ENCODE measurements around the gene BRSK2.

BRSK2 gene

DNA sequence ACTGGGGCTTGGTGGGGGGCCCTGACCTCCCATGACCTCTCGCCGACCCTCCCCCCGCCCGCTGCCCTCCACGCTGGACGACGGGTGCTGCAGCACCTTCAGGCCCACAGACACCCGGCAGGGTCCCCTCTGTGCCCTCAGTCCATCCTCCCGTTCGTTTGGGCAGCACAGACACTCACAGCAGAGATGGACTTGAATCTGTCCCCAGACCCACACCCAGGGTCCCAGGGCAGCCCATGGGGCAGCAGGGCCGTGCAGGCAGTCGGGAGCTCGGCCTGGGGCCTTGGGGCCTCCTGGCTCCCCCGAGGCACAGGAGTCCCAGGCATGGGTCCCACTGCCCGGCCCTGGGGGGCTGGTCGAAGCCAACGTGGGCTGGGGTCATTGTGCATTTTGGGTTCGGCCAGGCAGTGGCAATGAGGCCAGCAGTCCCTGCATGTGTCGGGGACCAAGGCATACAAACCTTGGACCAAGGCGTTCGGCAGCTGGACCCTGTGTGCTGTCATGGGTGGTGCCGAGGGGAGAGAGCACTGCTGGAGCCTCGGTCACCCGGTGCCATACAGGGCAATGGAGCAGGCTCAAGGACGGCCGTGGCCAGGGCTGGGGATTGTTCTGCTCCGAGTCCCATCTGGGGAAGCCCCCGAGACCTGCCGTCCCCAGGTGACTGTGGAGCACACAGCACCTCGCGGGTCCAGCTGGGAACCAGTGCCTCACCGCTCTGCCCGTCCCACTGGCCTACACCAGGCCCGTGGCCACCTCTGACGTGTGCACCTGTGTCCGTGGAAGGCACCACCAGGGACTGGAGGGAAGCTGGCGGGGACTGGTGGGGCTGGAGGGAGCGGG, 19.3 kb upstream of the BRSK2 start:
- Histone ChIP-seq H3F3A (ENCODE audit: insufficient read depth, low read length) (no peaks in the 10 kb centered on the region), H2AFZ (ENCODE audit: low read length) (no peak overlapping the region), H4K20me1 (ENCODE audit: insufficient read depth, low read length) (no peaks in the 10 kb centered on the region), H3K36me3 (replicated peaks; ENCODE audit: insufficient read depth, low read length) (no peaks in the 10 kb centered on the region), H3K9me3 (replicated peaks; ENCODE audit: insufficient read depth, low read length) (no peaks in the 10 kb centered on the region), H3K27me3 (replicated peaks; ENCODE audit: insufficient read depth, low read length) (peaks cover 89% of the 10 kb centered on the region), H3K9me2 (replicated peaks; ENCODE audit: insufficient read depth, low read length) (no peaks in the 10 kb centered on the region), H3K4me1 (ENCODE audit: low read length) (no peaks in the 10 kb centered on the region), H3K4me3 (ENCODE audit: low read length) (no peak overlapping the region), H3K9ac (ENCODE audit: low read length) (no peak overlapping the region), H3K4me2 (ENCODE audit: low read depth, low read length) (no peak overlapping the region), H3K27ac (ENCODE audit: low read length) (no peak overlapping the region), H3K79me2 (ENCODE audit: low read length) (no peaks in the 10 kb centered on the region)
- no peak for DNase-seq
- TF ChIP-seq EZH2phosphoT487 (IDR thresholded peaks at IDR 0.05; ENCODE audit: low read length) (no peak), EZH2 (optimal IDR thresholded peaks at IDR 0.05; ENCODE audit: low read depth, low read length) (no peak), CTCF (IDR thresholded peaks at IDR 0.05; ENCODE audit: low read length) (no peak)

- no peaks in the 10 kb centered on the region for H3K9me3 ChIP-seq (replicated peaks; ENCODE audit: insufficient read depth, low read length)
- no peak for TF ChIP-seq EZH2 (optimal IDR thresholded peaks at IDR 0.05; ENCODE audit: low read depth, low read length)
- no peak for TF ChIP-seq CTCF (IDR thresholded peaks at IDR 0.05; ENCODE audit: low read length)
- TF ChIP-seq EZH2phosphoT487 (IDR thresholded peaks at IDR 0.05; ENCODE audit: low read length), result no peak
- no peaks in the 10 kb centered on the region for H3F3A ChIP-seq (ENCODE audit: insufficient read depth, low read length)
- H3K4me2 ChIP-seq (ENCODE audit: low read depth, low read length), result no peak overlapping the region
- H2AFZ ChIP-seq (ENCODE audit: low read length), result no peak overlapping the region
- no peaks in the 10 kb centered on the region for H4K20me1 ChIP-seq (ENCODE audit: insufficient read depth, low read length)
- H3K4me3 ChIP-seq (ENCODE audit: low read length), result no peak overlapping the region
- H3K79me2 ChIP-seq (ENCODE audit: low read length), result no peaks in the 10 kb centered on the region
- peaks cover 91% of the 10 kb centered on the region for H3K27me3 ChIP-seq (replicated peaks; ENCODE audit: insufficient read depth, low read length)
- H3K4me1 ChIP-seq (ENCODE audit: low read length), result no peaks in the 10 kb centered on the region
- DNase-seq, result no peak
- H3K27ac ChIP-seq (ENCODE audit: low read length), result no peak overlapping the region
- H3K36me3 ChIP-seq (replicated peaks; ENCODE audit: insufficient read depth, low read length), result no peaks in the 10 kb centered on the region
- no peak overlapping the region for H3K9ac ChIP-seq (ENCODE audit: low read length)
- no peaks in the 10 kb centered on the region for H3K9me2 ChIP-seq (replicated peaks; ENCODE audit: insufficient read depth, low read length)
Measured at GRCh38 chr11:1371026-1371325, 18.8 kb upstream of the BRSK2 start.

- Histone ChIP-seq H3K4me2 (ENCODE audit: low read depth, low read length) (no peak overlapping the region), H3K4me3 (ENCODE audit: low read length) (no peak overlapping the region), H3K9ac (ENCODE audit: low read length) (no peak overlapping the region), H3K9me3 (replicated peaks; ENCODE audit: insufficient read depth, low read length) (no peaks in the 10 kb centered on the region), H3K36me3 (replicated peaks; ENCODE audit: insufficient read depth, low read length) (no peaks in the 10 kb centered on the region), H4K20me1 (ENCODE audit: insufficient read depth, low read length) (no peaks in the 10 kb centered on the region), H3F3A (ENCODE audit: insufficient read depth, low read length) (no peaks in the 10 kb centered on the region), H3K9me2 (replicated peaks; ENCODE audit: insufficient read depth, low read length) (no peaks in the 10 kb centered on the region), H3K27me3 (replicated peaks; ENCODE audit: insufficient read depth, low read length) (peaks cover 92% of the 10 kb centered on the region), H2AFZ (ENCODE audit: low read length) (no peak overlapping the region), H3K4me1 (ENCODE audit: low read length) (no peaks in the 10 kb centered on the region), H3K79me2 (ENCODE audit: low read length) (no peaks in the 10 kb centered on the region), H3K27ac (ENCODE audit: low read length) (no peak overlapping the region)
- DNase-seq, result no peak
- TF ChIP-seq EZH2 (optimal IDR thresholded peaks at IDR 0.05; ENCODE audit: low read depth, low read length), result no peak
- TF ChIP-seq EZH2phosphoT487 (IDR thresholded peaks at IDR 0.05; ENCODE audit: low read length), result no peak
- TF ChIP-seq CTCF (IDR thresholded peaks at IDR 0.05; ENCODE audit: low read length), result no peak
Measured at GRCh38 chr11:1371377-1371776, 18.4 kb upstream of the BRSK2 start.
